ENCODE measurements around the gene RFNG. TPM values are rescaled to one million over a fixed set of nuclear protein-coding genes. Genes with fewer than 3 reads are reported as not detected.

Gene RFNG
- total and polyA plus RNA-seq, 2 of the 13 experiments (the other 11 are each of a cell fraction or from before 2014, with no cell fraction given), result 61.4 to 64.0 TPM

GRCh38 chr17:82065638-82066303 lies 14.2 kb upstream of the RFNG start, which contains the start of gene DUS1L (continued):
- no peak for TF ChIP-seq CEBPZ (IDR thresholded peaks at IDR 0.05; ENCODE audit: low read length)
- TF ChIP-seq REPIN1 (CRISPR knock-in tag; IDR thresholded peaks at IDR 0.05; ENCODE audit: borderline replicate concordance, low read depth), result peak; percentile 75; the same call in 1 of the 2 replicates
- peak; percentile 98 for TF ChIP-seq BRD4 (CRISPR knock-in tag; IDR thresholded peaks at IDR 0.05)
- TF ChIP-seq ZNF264 (CRISPR knock-in tag; IDR thresholded peaks at IDR 0.05), result no peak
- TF ChIP-seq ZNF318 (CRISPR knock-in tag; IDR thresholded peaks at IDR 0.05), result peak; percentile 96; the same call in 1 of the 2 replicates
- 0 out of 2 replicates have a peak, but pooled peaks have one; percentile 32 for TF ChIP-seq U2AF2 (IDR thresholded peaks at IDR 0.05; ENCODE audit: low read depth, low read length)
- TF ChIP-seq ZNF713 (CRISPR knock-in tag; IDR thresholded peaks at IDR 0.05), result no peak
- TF ChIP-seq RFXAP (CRISPR knock-in tag; IDR thresholded peaks at IDR 0.05; ENCODE audit: borderline replicate concordance), result peak; percentile 91
- no peak for TF ChIP-seq MZF1 (CRISPR knock-in tag; IDR thresholded peaks at IDR 0.05; ENCODE audit: borderline replicate concordance)
- TF ChIP-seq EEA1 (CRISPR knock-in tag; IDR thresholded peaks at IDR 0.05; ENCODE audit: borderline replicate concordance), result peak; percentile 95
- peak; percentile 89 for TF ChIP-seq MYC (CRISPR knock-in tag; IDR thresholded peaks at IDR 0.05; ENCODE audit: borderline replicate concordance)
- TF ChIP-seq DDIT3 (CRISPR knock-in tag; IDR thresholded peaks at IDR 0.05), result no peak
- TF ChIP-seq ZNF468 (CRISPR knock-in tag; IDR thresholded peaks at IDR 0.05), result no peak
- TF ChIP-seq TCF12 (IDR thresholded peaks at IDR 0.05), result no peak
- TF ChIP-seq TCF12 (CRISPR knock-in tag; IDR thresholded peaks at IDR 0.05), result peak; percentile 74; the same call in 1 of the 2 replicates
- no peak; the same call in 1 of the 2 replicates for TF ChIP-seq KLF13 (CRISPR knock-in tag; IDR thresholded peaks at IDR 0.05)
- TF ChIP-seq MAFK (conservative IDR thresholded peaks at IDR 0.05 in 1 of 2, IDR thresholded peaks at IDR 0.05 in 1 of 2; ENCODE audit: low read length in 2 of 2), result no peak
- TF ChIP-seq ZNF629 (CRISPR knock-in tag; conservative IDR thresholded peaks at IDR 0.05), result peak; percentile 33; the same call in 1 of the 2 replicates
